Stomach (tissue), 4 donors: Measurements from ENCODE around the gene B3GNT7.

Source experiments
- CTCF ChIP-seq, 7 experiments: fragments of 450-650 bp in 4 of 7; fragments of 200-600 bp in 3 of 7; sonication (generic) in 3 of 7; IDR thresholded peaks; one replicate each; pipeline ENCODE4 v1.5.1; 2016 to 2019; ENCODE audit warnings: antibody characterized with exemption in 7 of 7, control low read depth in 2 of 7, mild to moderate bottlenecking in 1 of 7
- EP300 ChIP-seq: sonication (generic); formaldehyde crosslinking; IDR thresholded peaks from one replicate; pipeline ENCODE4 v1.6.1; 2017; ENCODE audit warnings: antibody characterized with exemption
- POLR2A ChIP-seq, 4 donors: fragments of 450-650 bp; IDR thresholded peaks; one replicate each; pipeline ENCODE4 v1.6.1; 2016; ENCODE audit warnings: antibody characterized with exemption in 4 of 4, control low read depth in 2 of 4, mild to moderate bottlenecking in 1 of 4, moderate library complexity in 1 of 4
- POLR2AphosphoS5 ChIP-seq, 3 donors: sonication (generic); formaldehyde crosslinking; IDR thresholded peaks; one replicate each; pipeline ENCODE4 v1.6.1; 2016; ENCODE audit warnings: antibody characterized with exemption in 3 of 3

GRCh38 chr2:231359948-231360347 lies 35.6 kb upstream of the B3GNT7 start:
- TF ChIP-seq CTCF (IDR thresholded peaks at IDR 0.05) (no peak), POLR2AphosphoS5 (IDR thresholded peaks at IDR 0.05) (no peak), POLR2A (IDR thresholded peaks at IDR 0.05) (no peak), EP300 (no peak)
